Activated CD4-positive, alpha-beta T cell treated with anti-CD3 and anti-CD28 coated beads, Interleukin-2, amount 10 ng/mL, durations not matched to agents 24 days and 14 days (primary cell): Measurements from ENCODE around the gene HIGD1C. TPM values are rescaled to one million over a fixed set of nuclear protein-coding genes. Genes with fewer than 3 reads are reported as not detected.

Experiments
- DNase-seq: peaks from one replicate; pipeline ENCODE4 v3.0.0; 2022
- H3K27ac Mint-ChIP-seq: one replicate; pipeline ENCODE4 v1.8.0; 2022; ENCODE audit warnings: mild to moderate bottlenecking, mixed read lengths
- H3K27me3 Mint-ChIP-seq: one replicate; pipeline ENCODE4 v1.8.0; 2022; ENCODE audit warnings: mixed read lengths
- H3K36me3 Mint-ChIP-seq: one replicate; pipeline ENCODE4 v1.8.0; 2022; ENCODE audit warnings: low read depth, mild to moderate bottlenecking, mixed read lengths
- H3K4me1 Mint-ChIP-seq: one replicate; pipeline ENCODE4 v1.8.0; 2021; ENCODE audit warnings: mixed read lengths
- H3K4me3 Mint-ChIP-seq: one replicate; pipeline ENCODE4 v1.8.0; 2022; ENCODE audit warnings: mild to moderate bottlenecking, moderate library complexity, mixed read lengths
- H3K9me3 Mint-ChIP-seq: one replicate; pipeline ENCODE4 v1.8.0; 2021; ENCODE audit warnings: mixed read lengths
- intact Hi-C: fragments of 100-400 bp; cut with micrococcal nuclease; formaldehyde crosslinking; loops from one replicate; pipeline ENCODE4 v1.15.1; 2023
- total RNA-seq: library from RNA; stranded (reverse); gene quantifications from 2 replicates; pipeline ENCODE4 v1.2.3, GENCODE V29; 2022

The HIGD1C gene
- total RNA-seq, 1 donor from 2014 or later = not detected

GRCh38 chr12:50984586-50985298 lies 32.4 kb downstream of the HIGD1C start:
- Mint-ChIP-seq H3K27ac (peak overlapping the region; percentile 81), H3K4me3 (no peak overlapping the region), H3K27me3 (no peaks in the 10 kb centered on the region), H3K9me3 (no peaks in the 10 kb centered on the region), H3K36me3 (peaks cover 33% of the 10 kb centered on the region), H3K4me1 (peaks cover 31% of the 10 kb centered on the region)
- intact Hi-C loops = loop anchor here (1.0 kb wide), 1 partner anchor 42 kb away; the partner anchor contains the start of gene SLC11A2
- DNase-seq = no peak

- H3K27me3 Mint-ChIP-seq = no peaks in the 10 kb centered on the region
- peaks cover 28% of the 10 kb centered on the region for H3K4me1 Mint-ChIP-seq
- intact Hi-C loops = loop anchor here (1.0 kb wide), 1 partner anchor 41 kb away; the partner anchor contains the start of gene SLC11A2
- H3K36me3 Mint-ChIP-seq = peaks cover 32% of the 10 kb centered on the region
- no peaks in the 10 kb centered on the region for H3K9me3 Mint-ChIP-seq
- peak overlapping the region; percentile 81 for H3K27ac Mint-ChIP-seq
- no peak overlapping the region for H3K4me3 Mint-ChIP-seq
- DNase-seq = no peak
These were observed 33.0 kb downstream of the HIGD1C start for GRCh38 chr12:50985322-50985721.

- peaks cover 40% of the 10 kb centered on the region for H3K36me3 Mint-ChIP-seq
- peak overlapping the region; percentile 55 for H3K27ac Mint-ChIP-seq
- intact Hi-C loops = loop anchor here (1.0 to 2.0 kb wide), 2 partner anchors 162 to 222 kb away; partner anchors contain the start of gene ATF1
- H3K27me3 Mint-ChIP-seq = no peaks in the 10 kb centered on the region
- DNase-seq = peak; percentile 86
- H3K4me1 Mint-ChIP-seq = peaks cover 36% of the 10 kb centered on the region
- no peaks in the 10 kb centered on the region for H3K9me3 Mint-ChIP-seq
- no peak overlapping the region for H3K4me3 Mint-ChIP-seq
These were observed 34.8 kb downstream of the HIGD1C start for GRCh38 chr12:50986966-50987737.

- Mint-ChIP-seq H3K27ac (no peak overlapping the region), H3K27me3 (no peaks in the 10 kb centered on the region), H3K4me1 (peaks cover 37% of the 10 kb centered on the region), H3K9me3 (no peaks in the 10 kb centered on the region), H3K36me3 (peaks cover 43% of the 10 kb centered on the region), H3K4me3 (no peak overlapping the region)
- intact Hi-C loops = no loop called here
- no peak for DNase-seq
These were observed 35.7 kb downstream of the HIGD1C start for GRCh38 chr12:50988051-50988450.

- no peaks in the 10 kb centered on the region for H3K9me3 Mint-ChIP-seq
- H3K27ac Mint-ChIP-seq = no peak overlapping the region
- intact Hi-C loops = no loop called here
- no peaks in the 10 kb centered on the region for H3K27me3 Mint-ChIP-seq
- no peak for DNase-seq
- peaks cover 49% of the 10 kb centered on the region for H3K36me3 Mint-ChIP-seq
- peaks cover 37% of the 10 kb centered on the region for H3K4me1 Mint-ChIP-seq
- H3K4me3 Mint-ChIP-seq = no peak overlapping the region
These were observed 36.5 kb downstream of the HIGD1C start for GRCh38 chr12:50988871-50989270.

- intact Hi-C loops = no loop called here
- Mint-ChIP-seq H3K27me3 (no peaks in the 10 kb centered on the region), H3K27ac (peak overlapping the region; percentile 58), H3K4me1 (peaks cover 32% of the 10 kb centered on the region), H3K9me3 (no peaks in the 10 kb centered on the region), H3K4me3 (no peak overlapping the region), H3K36me3 (peaks cover 54% of the 10 kb centered on the region)
- no peak for DNase-seq
These were observed 37.9 kb downstream of the HIGD1C start for GRCh38 chr12:50990147-50990727.

- DNase-seq = no peak
- no peaks in the 10 kb centered on the region for H3K27me3 Mint-ChIP-seq
- no peaks in the 10 kb centered on the region for H3K9me3 Mint-ChIP-seq
- intact Hi-C loops = no loop called here
- peak overlapping the region; percentile 58 for H3K27ac Mint-ChIP-seq
- peaks cover 28% of the 10 kb centered on the region for H3K4me1 Mint-ChIP-seq
- peaks cover 58% of the 10 kb centered on the region for H3K36me3 Mint-ChIP-seq
- no peak overlapping the region for H3K4me3 Mint-ChIP-seq
These were observed 38.4 kb downstream of the HIGD1C start for GRCh38 chr12:50990791-50991190.

GRCh38 chr12:50991291-50991690 lies 38.9 kb downstream of the HIGD1C start:
- H3K36me3 Mint-ChIP-seq = peaks cover 60% of the 10 kb centered on the region
- no peak overlapping the region for H3K4me3 Mint-ChIP-seq
- H3K4me1 Mint-ChIP-seq = peaks cover 28% of the 10 kb centered on the region
- no peaks in the 10 kb centered on the region for H3K9me3 Mint-ChIP-seq
- H3K27me3 Mint-ChIP-seq = no peaks in the 10 kb centered on the region
- peak overlapping the region; percentile 31 for H3K27ac Mint-ChIP-seq
- intact Hi-C loops = no loop called here
- no peak for DNase-seq

- H3K27me3 Mint-ChIP-seq = no peaks in the 10 kb centered on the region
- peaks cover 19% of the 10 kb centered on the region for H3K4me1 Mint-ChIP-seq
- no peak overlapping the region for H3K27ac Mint-ChIP-seq
- no peak for DNase-seq
- H3K36me3 Mint-ChIP-seq = peaks cover 58% of the 10 kb centered on the region
- H3K4me3 Mint-ChIP-seq = no peak overlapping the region
- no peaks in the 10 kb centered on the region for H3K9me3 Mint-ChIP-seq
- intact Hi-C loops = no loop called here
These were observed 40.5 kb downstream of the HIGD1C start for GRCh38 chr12:50992819-50993218.

GRCh38 chr12:50999093-50999492 lies 46.7 kb downstream of the HIGD1C start:
- H3K4me3 Mint-ChIP-seq = peak overlapping the region; percentile 38
- H3K4me1 Mint-ChIP-seq = peaks cover 16% of the 10 kb centered on the region
- H3K27ac Mint-ChIP-seq = peak overlapping the region; percentile 49
- no peaks in the 10 kb centered on the region for H3K9me3 Mint-ChIP-seq
- DNase-seq = no peak
- peaks cover 52% of the 10 kb centered on the region for H3K36me3 Mint-ChIP-seq
- intact Hi-C loops = no loop called here
- no peaks in the 10 kb centered on the region for H3K27me3 Mint-ChIP-seq

GRCh38 chr12:51000245-51000644 lies 47.9 kb downstream of the HIGD1C start:
- Mint-ChIP-seq H3K36me3 (peaks cover 52% of the 10 kb centered on the region), H3K4me1 (peaks cover 15% of the 10 kb centered on the region), H3K27me3 (no peaks in the 10 kb centered on the region), H3K27ac (peak overlapping the region; percentile 44), H3K4me3 (peak overlapping the region; percentile 30), H3K9me3 (no peaks in the 10 kb centered on the region)
- DNase-seq = no peak
- intact Hi-C loops = no loop called here

GRCh38 chr12:51001799-51002198 lies 49.5 kb downstream of the HIGD1C start:
- no peak overlapping the region for H3K4me3 Mint-ChIP-seq
- peaks cover 50% of the 10 kb centered on the region for H3K36me3 Mint-ChIP-seq
- no peak overlapping the region for H3K27ac Mint-ChIP-seq

GRCh38 chr12:51004504-51004903 lies 52.2 kb downstream of the HIGD1C start:
- no peaks in the 10 kb centered on the region for H3K9me3 Mint-ChIP-seq
- peaks cover 18% of the 10 kb centered on the region for H3K4me1 Mint-ChIP-seq
- no peak overlapping the region for H3K4me3 Mint-ChIP-seq
- peaks cover 57% of the 10 kb centered on the region for H3K36me3 Mint-ChIP-seq
- no peaks in the 10 kb centered on the region for H3K27me3 Mint-ChIP-seq
- H3K27ac Mint-ChIP-seq = no peak overlapping the region
- DNase-seq = no peak
- intact Hi-C loops = no loop called here

More at GRCh38 chr12:51001799-51002198, 49.5 kb downstream of the HIGD1C start:
- DNase-seq = no peak
- Mint-ChIP-seq H3K4me1 (peaks cover 15% of the 10 kb centered on the region), H3K9me3 (no peaks in the 10 kb centered on the region), H3K27me3 (no peaks in the 10 kb centered on the region)
- intact Hi-C loops = no loop called here

GRCh38 chr12:51005030-51005429 lies 52.7 kb downstream of the HIGD1C start:
- intact Hi-C loops = no loop called here
- Mint-ChIP-seq H3K27me3 (no peaks in the 10 kb centered on the region), H3K27ac (no peak overlapping the region), H3K4me1 (peaks cover 16% of the 10 kb centered on the region), H3K36me3 (peaks cover 55% of the 10 kb centered on the region), H3K4me3 (no peak overlapping the region), H3K9me3 (no peaks in the 10 kb centered on the region)
- no peak for DNase-seq
